ENCODE measurements around the gene SVIL.

SVIL gene

GRCh38 chr10:29443745-29444523 lies 190.8 kb downstream of the SVIL start:
- DNase-seq: peak; percentile 4

GRCh38 chr10:29440981-29441380 lies 193.8 kb downstream of the SVIL start:
- DNase-seq: no peak

- DNase-seq: peak; percentile 4
Observed at GRCh38 chr10:29439005-29439404, 195.8 kb downstream of the SVIL start.

- DNase-seq: no peak
Observed at GRCh38 chr10:29438271-29438670, 196.5 kb downstream of the SVIL start.

GRCh38 chr10:29437871-29438270 lies 196.9 kb downstream of the SVIL start:
- no peak for DNase-seq

GRCh38 chr10:29435809-29436501 lies 198.8 kb downstream of the SVIL start:
- no peak for DNase-seq

- DNase-seq: no peak
Observed at GRCh38 chr10:29434111-29434510, 200.7 kb downstream of the SVIL start.

GRCh38 chr10:29431711-29432110 lies 203.1 kb downstream of the SVIL start:
- no peak for DNase-seq

GRCh38 chr10:29430101-29430500 lies 204.7 kb downstream of the SVIL start:
- DNase-seq: no peak

- no peak for DNase-seq
Observed at GRCh38 chr10:29428486-29428885, 206.3 kb downstream of the SVIL start.

- DNase-seq: no peak
Observed at GRCh38 chr10:29427667-29428066, 207.1 kb downstream of the SVIL start.

GRCh38 chr10:29426420-29426819 lies 208.4 kb downstream of the SVIL start:
- no peak for DNase-seq

GRCh38 chr10:29424017-29424416 lies 210.8 kb downstream of the SVIL start:
- no peak for DNase-seq

- no peak for DNase-seq
Observed at GRCh38 chr10:29420744-29421143, 214.0 kb downstream of the SVIL start.

GRCh38 chr10:29417324-29417723 lies 217.4 kb downstream of the SVIL start:
- DNase-seq: no peak

GRCh38 chr10:29415876-29416275 lies 218.9 kb downstream of the SVIL start:
- no peak for DNase-seq

GRCh38 chr10:29414501-29414900 lies 220.3 kb downstream of the SVIL start:
- no peak for DNase-seq

GRCh38 chr10:29412485-29412884 lies 222.3 kb downstream of the SVIL start:
- DNase-seq: peak; percentile 37

- DNase-seq: peak; percentile 19
Observed at GRCh38 chr10:29411666-29412315, 223.0 kb downstream of the SVIL start.

- peak; percentile 71 for DNase-seq
Observed at GRCh38 chr10:29409241-29410054, 225.3 kb downstream of the SVIL start.

- DNase-seq: no peak
Observed at GRCh38 chr10:29408847-29409240, 225.9 kb downstream of the SVIL start.

All from activated CD4-positive, alpha-beta T cell treated with anti-CD3 and anti-CD28 coated beads, Interleukin-10, Interleukin-2, amounts not matched to agents 100 ng/mL and 50 ng/mL, durations not matched to agents 16 hours and 8 hours (primary cell).